Activated CD4-positive, alpha-beta T cell treated with anti-CD3 and anti-CD28 coated beads, Interleukin-2, amount 50 U/mL, for 24 hours (primary cell): Measurements from ENCODE around the gene PDGFC.
"Not testable (repeated sequence)": the region's sequence is repeated elsewhere in the genome, so short reads cannot be mapped to it uniquely, and the experiment has no call there.

Source experiments
- DNase-seq, 2 donors: peaks; one replicate each; pipeline ENCODE4 v3.0.0-alpha.2; 2020; ENCODE audit warnings: low read depth in 1 of 2, low spot score in 1 of 2

Gene PDGFC

DNA sequence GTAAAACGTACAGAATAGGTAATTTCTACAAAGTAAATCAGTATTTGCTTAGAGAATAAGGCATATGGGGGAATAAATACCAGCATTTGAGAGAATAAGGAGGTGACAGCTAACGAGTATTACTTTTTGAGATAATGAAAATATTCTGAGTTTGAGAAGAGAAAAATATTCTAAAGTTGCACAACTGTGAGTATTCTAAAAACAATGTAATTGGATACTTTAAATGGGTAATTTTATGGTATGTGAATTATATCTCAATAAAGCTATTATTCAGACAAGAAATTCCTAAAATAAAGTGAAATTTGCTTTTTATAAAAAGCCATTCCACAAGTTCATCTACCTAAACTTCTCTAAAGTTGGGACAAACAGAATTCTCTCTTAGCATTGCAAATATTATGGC, 62.6 kb downstream of the PDGFC start:
- DNase-seq: no peak

DNA sequence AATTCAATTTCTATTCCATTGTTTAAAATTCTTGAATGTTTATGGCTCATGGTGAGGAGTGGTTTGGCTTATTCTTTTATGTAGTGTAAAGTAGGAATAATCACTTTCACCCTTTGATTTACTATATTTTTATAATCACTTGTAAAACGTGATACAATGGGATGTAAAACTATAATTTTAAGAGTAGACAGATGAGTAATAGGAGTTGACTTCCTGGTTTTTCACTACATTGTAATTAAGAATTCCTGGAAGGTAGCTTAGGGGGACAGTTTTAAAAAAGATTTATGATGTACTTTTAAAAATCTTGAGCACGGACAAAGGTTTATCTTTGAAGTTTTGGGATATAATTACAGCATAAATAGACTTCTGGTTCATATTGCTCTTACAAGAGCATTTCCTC, 65.3 kb downstream of the PDGFC start:
- DNase-seq: no peak

GRCh38 chr4:156901871-156902270, 69.7 kb downstream of the PDGFC start:
- no peak for DNase-seq

DNA sequence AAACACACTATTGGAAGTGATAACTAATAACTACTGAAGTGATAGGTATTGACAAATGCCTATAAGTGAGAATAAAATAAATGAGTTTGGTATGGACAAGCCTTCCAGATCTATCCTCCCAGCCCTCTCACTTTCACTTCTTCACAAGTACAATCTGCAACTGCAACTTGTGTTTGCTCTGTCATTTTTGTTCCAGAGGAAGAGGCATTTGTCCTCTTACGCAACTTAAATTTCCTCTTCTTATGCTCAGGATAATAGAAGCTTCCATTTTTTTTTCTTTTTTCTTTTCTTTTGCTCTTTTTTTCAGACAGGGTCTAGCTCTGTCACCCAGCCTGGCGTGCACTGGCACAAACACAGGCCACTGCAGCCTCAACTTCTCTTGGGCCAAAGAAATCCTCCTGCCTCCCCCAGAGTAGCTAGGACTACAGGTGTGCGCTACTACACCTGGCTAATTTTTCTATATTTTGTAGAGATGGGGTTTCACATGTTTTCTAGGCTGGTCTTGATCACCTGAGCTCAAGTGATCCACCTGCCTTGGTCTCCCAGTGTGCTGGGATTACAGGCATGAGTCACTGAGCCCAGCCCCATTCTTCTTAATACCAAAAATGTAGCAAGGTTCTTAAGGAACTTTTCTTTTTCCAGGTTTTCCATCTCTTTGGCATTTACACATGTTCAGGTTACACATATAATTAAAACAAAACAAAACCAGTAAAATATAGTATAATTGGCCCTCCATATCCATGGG, 73.1 kb downstream of the PDGFC start:
- no peak for DNase-seq

DNA sequence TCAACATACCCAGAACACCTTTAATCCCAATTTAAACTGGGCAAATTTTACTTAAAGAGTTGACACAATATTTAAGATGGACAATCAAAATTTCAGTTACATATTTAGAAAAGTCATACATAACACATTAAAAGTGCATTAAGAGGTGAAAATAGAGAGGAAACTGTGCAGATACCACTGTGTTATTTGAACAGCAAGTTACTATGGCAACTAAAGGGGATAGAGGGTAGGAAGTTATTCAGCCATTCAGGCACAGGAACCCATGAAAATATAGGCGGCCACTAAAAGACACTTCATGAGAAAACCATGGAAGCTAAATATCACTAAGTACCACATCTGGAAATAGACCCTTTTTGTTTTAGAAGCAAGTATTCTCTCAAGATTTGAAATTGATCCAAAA, 75.1 kb downstream of the PDGFC start:
- DNase-seq: no peak

- DNase-seq: no peak
Observed at GRCh38 chr4:156894234-156894633, 77.4 kb downstream of the PDGFC start.

DNA sequence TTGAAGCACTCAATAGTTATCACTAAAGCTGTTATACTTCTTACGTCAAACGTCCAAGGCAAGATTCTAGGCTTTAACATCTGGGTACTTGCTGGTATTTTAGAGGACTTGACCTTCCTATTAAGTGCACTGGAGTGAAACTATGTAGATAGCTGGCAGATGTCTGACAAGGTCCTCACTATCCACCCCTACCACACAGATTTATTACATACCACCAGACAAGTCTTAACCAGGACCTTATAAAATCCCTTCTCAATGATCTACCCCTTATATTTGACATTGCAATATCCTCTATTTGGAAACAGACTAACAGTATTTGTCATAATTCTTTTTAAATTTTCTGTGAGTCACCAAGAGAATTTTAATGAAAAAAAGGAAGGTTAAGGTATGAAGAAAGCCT, 78.8 kb downstream of the PDGFC start:
- DNase-seq: no peak

DNA sequence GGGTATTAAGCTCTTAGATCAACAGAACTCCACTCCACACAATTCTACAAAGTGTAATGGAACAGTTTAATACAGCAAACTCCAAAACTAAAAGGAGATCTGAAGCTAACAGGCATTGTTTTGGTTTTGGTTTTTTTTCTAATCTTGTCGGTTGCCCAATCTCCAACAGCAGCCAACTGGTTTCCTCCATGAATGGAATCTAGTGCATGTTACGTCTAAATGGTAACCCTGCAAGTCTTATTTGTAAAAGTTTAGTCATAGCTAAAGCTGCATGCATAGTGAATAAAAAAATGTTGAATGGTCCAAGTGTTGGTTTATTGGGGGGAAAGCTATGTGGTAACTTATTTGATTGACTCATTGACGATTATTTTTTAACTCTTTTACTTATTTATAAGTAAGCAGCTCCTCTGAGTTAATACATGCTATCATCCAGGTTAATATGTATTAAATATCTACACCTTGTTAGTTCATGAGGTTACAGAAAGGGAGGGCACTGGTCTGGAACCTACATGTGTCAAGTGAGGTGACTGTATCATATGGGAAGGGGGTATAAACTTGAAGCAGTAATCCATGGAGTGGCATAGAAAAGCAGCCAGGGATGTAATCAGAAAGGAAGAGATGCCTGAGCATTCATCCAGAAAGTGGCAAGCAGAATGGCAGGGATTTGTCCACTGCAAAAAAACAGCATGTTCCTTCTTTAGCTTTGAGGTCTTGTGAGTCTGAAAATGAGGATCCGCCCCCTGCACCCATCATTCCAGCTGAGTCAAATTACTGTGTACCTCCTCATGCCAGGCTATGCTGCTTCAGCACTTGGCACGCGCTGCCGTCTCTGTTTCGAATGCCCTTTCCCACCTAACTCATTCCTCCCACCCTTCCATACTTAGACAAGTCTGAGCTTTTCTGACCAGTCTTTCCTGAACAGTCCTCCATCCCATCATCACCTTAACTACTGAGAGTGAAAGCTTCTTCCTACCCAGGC, 81.7 kb downstream of the PDGFC start:
- DNase-seq: no peak

DNA sequence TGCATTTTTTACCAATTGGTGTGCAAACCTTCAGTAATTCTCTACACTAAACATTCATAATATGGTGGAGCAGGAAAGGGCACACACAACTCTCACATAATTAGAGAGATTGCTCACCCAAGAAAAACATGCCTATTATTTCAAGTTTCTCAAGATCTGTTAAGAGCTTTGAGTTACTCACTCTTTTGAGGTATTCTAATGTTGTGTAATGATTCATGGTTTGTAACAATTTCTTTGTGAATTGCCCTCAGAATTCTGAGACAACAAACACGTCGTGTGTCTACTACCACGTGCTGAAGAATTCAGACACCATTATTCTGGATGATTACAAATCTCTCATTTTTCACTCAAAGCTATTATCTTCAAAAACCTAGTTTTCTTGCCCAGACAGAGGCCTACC, 82.8 kb downstream of the PDGFC start:
- DNase-seq: no peak

- no peak for DNase-seq
Observed at GRCh38 chr4:156886481-156886880, 85.1 kb downstream of the PDGFC start.

DNA sequence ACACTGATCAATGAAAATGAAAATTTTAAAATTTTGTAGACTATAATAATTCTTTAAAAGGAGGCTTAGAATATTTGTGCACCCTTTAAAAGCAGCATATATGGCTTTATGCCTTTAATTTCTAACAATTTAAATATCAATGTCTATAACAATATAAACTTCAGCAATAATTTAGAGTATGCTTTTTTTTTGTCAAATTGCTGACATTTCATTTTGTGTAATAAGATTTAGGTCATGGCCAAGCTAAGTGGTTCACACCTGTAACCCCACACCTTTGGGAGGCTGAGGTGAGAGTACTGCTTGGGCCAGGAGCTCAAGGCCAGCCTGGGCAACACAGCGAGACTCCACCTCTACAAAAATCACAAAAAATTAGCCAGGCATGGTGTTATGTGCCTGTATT, 86.2 kb downstream of the PDGFC start:
- no peak for DNase-seq

DNA sequence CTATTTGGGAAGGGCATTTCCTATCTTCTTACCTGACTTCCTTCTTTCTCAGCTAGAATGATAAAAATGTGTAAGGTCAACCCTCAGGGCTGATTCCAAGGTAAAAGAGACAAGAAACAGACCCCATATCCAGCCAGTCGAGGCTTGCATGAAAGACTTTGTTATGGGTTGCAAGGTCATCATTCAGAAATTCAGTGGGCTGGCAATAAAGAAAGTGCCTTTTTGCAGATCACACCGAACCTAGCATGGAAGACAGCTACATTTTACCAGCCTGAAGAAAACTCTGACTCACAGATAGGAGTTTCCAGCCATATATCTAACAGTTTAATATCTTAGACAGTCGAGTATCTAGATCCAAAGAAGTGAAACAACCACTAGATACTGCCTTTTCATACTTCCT, 87.4 kb downstream of the PDGFC start:
- no peak for DNase-seq

- DNase-seq: no peak
Observed at GRCh38 chr4:156875704-156876103, 95.9 kb downstream of the PDGFC start.

GRCh38 chr4:156875055-156875454, 96.5 kb downstream of the PDGFC start:
- DNase-seq: no peak

- no peak for DNase-seq
Observed at GRCh38 chr4:156873799-156874198, 97.8 kb downstream of the PDGFC start.

DNA sequence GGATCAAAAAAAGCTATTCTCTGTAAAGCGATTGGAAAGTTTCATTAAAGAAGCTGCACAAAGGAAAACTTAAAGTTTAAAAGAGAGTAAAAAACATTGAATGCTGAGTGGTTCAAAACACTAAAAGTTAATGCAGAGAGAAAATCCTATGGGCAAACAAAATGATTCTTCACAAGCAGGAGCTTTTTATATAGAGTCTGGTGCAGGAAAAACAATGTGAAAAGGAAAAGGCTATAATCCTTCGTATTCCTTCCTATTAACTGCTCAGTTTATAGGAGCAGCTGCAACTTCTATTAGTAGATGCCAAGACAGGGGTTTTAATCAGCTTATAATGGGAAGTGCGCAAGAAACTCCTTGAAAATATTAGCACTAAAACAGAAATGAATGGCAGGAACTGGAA, 100.7 kb downstream of the PDGFC start:
- DNase-seq: no peak

DNA sequence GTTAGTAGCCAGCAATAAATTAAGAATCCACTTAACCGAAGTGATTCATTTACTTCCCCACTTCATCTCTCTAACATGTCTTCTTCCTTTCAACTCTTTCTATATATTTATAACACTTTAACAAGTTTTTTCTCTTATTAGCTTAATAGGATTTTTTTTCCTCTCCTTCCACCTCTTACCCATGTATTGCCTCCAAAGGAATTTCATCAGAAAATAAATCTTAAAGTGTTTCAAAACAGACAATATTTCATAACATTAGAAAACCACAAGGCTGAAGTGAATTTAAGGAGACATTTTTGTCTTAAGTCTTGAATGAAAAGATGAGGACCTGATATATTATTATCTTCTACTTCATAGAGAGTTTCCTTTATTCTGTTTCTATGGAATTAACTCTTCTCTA, 101.5 kb downstream of the PDGFC start:
- DNase-seq: no peak

- not testable (repeated sequence) for DNase-seq
Observed at GRCh38 chr4:156866088-156866487, 105.5 kb downstream of the PDGFC start.

DNA sequence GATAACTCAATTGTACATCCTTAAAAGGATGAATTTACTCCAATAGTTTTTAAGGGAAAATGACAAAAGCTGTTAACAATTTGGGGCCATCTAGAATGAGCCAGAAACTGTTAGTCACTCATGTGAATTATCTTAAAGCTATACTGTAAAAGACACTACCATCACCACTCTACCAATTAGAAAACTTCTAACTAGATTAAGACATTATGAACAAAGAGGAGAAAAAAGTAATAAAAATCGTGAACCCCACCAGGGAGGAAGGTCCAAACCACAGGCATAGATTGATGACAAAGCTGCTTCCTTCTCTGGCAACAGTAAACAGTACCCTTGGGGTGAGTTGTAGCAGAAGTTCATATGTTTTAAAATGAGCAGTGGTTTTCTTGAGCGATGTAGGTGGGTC, 106.1 kb downstream of the PDGFC start:
- DNase-seq: no peak

- DNase-seq: no peak
Observed at GRCh38 chr4:156858071-156858470, 113.5 kb downstream of the PDGFC start.

DNA sequence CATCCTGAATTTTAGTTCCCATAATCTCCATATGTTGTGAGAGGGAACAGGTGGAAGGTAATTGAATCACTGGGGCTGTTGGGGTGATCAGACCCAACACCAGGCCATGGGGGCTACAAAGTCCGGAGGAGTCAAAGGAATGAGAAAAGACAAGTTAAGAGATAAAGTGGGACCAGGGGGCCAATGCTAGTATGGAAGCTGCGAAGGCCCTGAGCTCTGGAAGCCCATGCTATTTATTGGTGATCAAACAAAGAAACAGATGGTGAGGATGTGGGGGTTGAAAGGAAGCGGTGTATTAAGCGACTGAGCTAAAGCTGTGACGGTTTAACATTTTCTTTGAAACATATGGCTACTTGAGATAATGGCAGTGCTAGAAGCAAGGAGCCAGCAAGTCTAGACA, 132.8 kb downstream of the PDGFC start:
- no peak for DNase-seq

DNA sequence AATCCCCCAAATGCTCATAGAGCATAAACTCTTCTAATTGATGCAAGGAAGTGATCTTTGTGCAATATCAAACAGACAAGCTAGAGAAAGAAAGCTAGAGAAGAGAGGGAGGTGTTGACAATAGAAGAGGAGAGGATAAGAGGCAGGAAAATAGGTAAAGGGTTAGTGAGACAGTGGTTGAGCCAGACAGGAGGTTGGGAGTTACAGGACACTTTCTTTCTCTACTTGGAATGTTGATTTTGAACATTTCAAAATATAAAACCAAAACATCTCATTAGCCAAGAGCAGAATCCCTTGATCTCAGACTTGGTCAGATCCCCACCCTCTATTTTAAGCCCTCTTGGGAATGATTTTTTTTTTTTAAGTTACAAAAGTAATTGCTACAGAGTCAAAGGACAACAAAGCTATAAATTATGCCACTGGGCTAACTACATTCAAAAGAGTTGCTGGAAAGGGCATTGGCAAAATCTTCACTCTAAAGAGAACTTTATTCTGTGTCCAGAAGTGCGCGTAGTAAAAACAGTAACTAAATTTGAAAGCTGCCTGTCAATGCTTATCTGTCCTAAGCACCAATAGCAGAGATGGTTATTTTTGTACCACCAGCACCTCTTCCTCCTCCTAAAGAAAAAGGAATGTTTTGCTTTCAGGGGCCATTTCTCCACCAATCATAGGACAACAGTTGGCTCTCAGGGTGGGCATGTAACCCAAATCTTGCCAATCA, 133.8 kb downstream of the PDGFC start:
- DNase-seq: no peak
